Measurements from ENCODE around the gene CENPV.

CENPV gene

GRCh38 chr17:16342979-16343378, 10.3 kb downstream of the CENPV start:
- ATAC-seq: peak; percentile 73
- TF ChIP-seq RARB (CRISPR knock-in tag; IDR thresholded peaks at IDR 0.05): no peak

DNA sequence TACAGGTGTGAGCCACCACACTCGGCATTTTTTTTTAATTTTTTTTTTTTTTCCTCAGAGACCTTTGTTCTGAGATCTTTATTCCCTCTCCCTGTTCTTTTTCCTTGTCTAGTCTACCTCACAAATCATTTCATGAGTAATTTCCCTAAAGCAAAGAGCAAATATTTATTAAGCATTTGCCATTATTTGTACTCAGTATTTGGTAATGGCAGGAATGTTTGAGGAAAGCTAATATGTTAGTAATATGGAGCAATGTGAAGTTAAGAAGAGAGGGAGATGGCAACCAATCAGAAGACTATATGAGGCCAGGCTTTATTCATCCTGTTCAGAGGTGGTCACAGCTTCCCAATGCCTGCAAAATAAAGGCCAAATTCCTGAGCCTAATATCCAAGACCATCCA, 13.3 kb downstream of the CENPV start:
- no peak for ATAC-seq
- TF ChIP-seq CSDC2 (CRISPR knock-in tag; IDR thresholded peaks at IDR 0.05) (no peak), ESRRG (CRISPR knock-in tag; IDR thresholded peaks at IDR 0.05) (no peak), ZNF70 (CRISPR knock-in tag; IDR thresholded peaks at IDR 0.05) (no peak), GLIS3 (CRISPR knock-in tag; IDR thresholded peaks at IDR 0.05) (no peak), ZC3H10 (CRISPR knock-in tag; IDR thresholded peaks at IDR 0.05) (no peak)
- TF ChIP-seq, protein P1, sequence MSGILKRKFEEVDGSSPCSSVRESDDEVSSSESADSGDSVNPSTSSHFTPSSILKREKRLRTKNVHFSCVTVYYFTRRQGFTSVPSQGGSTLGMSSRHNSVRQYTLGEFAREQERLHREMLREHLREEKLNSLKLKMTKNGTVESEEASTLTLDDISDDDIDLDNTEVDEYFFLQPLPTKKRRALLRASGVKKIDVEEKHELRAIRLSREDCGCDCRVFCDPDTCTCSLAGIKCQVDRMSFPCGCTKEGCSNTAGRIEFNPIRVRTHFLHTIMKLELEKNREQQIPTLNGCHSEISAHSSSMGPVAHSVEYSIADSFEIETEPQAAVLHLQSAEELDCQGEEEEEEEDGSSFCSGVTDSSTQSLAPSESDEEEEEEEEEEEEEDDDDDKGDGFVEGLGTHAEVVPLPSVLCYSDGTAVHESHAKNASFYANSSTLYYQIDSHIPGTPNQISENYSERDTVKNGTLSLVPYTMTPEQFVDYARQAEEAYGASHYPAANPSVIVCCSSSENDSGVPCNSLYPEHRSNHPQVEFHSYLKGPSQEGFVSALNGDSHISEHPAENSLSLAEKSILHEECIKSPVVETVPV (CRISPR knock-in tag; IDR thresholded peaks at IDR 0.05): no peak

GRCh38 chr17:16339402-16339801, 13.9 kb downstream of the CENPV start:
- no peak for TF ChIP-seq ISL1 (CRISPR knock-in tag; IDR thresholded peaks at IDR 0.05)
- TF ChIP-seq, protein P2, sequence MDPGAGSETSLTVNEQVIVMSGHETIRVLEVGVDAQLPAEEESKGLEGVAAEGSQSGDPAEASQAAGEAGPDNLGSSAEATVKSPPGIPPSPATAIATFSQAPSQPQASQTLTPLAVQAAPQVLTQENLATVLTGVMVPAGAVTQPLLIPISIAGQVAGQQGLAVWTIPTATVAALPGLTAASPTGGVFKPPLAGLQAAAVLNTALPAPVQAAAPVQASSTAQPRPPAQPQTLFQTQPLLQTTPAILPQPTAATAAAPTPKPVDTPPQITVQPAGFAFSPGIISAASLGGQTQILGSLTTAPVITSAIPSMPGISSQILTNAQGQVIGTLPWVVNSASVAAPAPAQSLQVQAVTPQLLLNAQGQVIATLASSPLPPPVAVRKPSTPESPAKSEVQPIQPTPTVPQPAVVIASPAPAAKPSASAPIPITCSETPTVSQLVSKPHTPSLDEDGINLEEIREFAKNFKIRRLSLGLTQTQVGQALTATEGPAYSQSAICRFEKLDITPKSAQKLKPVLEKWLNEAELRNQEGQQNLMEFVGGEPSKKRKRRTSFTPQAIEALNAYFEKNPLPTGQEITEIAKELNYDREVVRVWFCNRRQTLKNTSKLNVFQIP (CRISPR knock-in tag; IDR thresholded peaks at IDR 0.05; ENCODE audit: borderline replicate concordance, low read depth): no peak
- TF ChIP-seq GLIS3 (CRISPR knock-in tag; IDR thresholded peaks at IDR 0.05): no peak
- TF ChIP-seq ZC3H10 (CRISPR knock-in tag; IDR thresholded peaks at IDR 0.05): no peak
- TF ChIP-seq, protein P3, sequence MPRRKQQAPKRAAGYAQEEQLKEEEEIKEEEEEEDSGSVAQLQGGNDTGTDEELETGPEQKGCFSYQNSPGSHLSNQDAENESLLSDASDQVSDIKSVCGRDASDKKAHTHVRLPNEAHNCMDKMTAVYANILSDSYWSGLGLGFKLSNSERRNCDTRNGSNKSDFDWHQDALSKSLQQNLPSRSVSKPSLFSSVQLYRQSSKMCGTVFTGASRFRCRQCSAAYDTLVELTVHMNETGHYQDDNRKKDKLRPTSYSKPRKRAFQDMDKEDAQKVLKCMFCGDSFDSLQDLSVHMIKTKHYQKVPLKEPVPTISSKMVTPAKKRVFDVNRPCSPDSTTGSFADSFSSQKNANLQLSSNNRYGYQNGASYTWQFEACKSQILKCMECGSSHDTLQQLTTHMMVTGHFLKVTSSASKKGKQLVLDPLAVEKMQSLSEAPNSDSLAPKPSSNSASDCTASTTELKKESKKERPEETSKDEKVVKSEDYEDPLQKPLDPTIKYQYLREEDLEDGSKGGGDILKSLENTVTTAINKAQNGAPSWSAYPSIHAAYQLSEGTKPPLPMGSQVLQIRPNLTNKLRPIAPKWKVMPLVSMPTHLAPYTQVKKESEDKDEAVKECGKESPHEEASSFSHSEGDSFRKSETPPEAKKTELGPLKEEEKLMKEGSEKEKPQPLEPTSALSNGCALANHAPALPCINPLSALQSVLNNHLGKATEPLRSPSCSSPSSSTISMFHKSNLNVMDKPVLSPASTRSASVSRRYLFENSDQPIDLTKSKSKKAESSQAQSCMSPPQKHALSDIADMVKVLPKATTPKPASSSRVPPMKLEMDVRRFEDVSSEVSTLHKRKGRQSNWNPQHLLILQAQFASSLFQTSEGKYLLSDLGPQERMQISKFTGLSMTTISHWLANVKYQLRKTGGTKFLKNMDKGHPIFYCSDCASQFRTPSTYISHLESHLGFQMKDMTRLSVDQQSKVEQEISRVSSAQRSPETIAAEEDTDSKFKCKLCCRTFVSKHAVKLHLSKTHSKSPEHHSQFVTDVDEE (CRISPR knock-in tag; IDR thresholded peaks at IDR 0.05): no peak
- TF ChIP-seq OSR1 (CRISPR knock-in tag; IDR thresholded peaks at IDR 0.05): no peak
- no peak for TF ChIP-seq PPARA (CRISPR knock-in tag; IDR thresholded peaks at IDR 0.05; ENCODE audit: borderline replicate concordance)
- no peak for TF ChIP-seq ZFP30 (CRISPR knock-in tag; IDR thresholded peaks at IDR 0.05)
- no peak for TF ChIP-seq RARB (CRISPR knock-in tag; IDR thresholded peaks at IDR 0.05)
- ATAC-seq: no peak

- ATAC-seq: no peak
- TF ChIP-seq ZFP30 (CRISPR knock-in tag; IDR thresholded peaks at IDR 0.05) (no peak), OSR1 (CRISPR knock-in tag; IDR thresholded peaks at IDR 0.05) (no peak), ZC3H10 (CRISPR knock-in tag; IDR thresholded peaks at IDR 0.05) (no peak), ESRRG (CRISPR knock-in tag; IDR thresholded peaks at IDR 0.05) (no peak), TCF4 (CRISPR knock-in tag; IDR thresholded peaks at IDR 0.05; ENCODE audit: borderline replicate concordance) (no peak), ISL1 (CRISPR knock-in tag; IDR thresholded peaks at IDR 0.05) (no peak), ARNTL (CRISPR knock-in tag; IDR thresholded peaks at IDR 0.05; ENCODE audit: borderline replicate concordance, low read depth) (no peak), ZNF565 (CRISPR knock-in tag; conservative IDR thresholded peaks at IDR 0.05; ENCODE audit: low read depth) (no peak), SNAI2 (CRISPR knock-in tag; IDR thresholded peaks at IDR 0.05) (no peak), TOX (CRISPR knock-in tag; IDR thresholded peaks at IDR 0.05; ENCODE audit: borderline replicate concordance) (no peak), ZNF8 (CRISPR knock-in tag; IDR thresholded peaks at IDR 0.05) (no peak), RARB (CRISPR knock-in tag; IDR thresholded peaks at IDR 0.05) (no peak), ZNF70 (CRISPR knock-in tag; IDR thresholded peaks at IDR 0.05) (no peak), ZFP3 (CRISPR knock-in tag; IDR thresholded peaks at IDR 0.05) (no peak)
- TF ChIP-seq, protein P3 (CRISPR knock-in tag; IDR thresholded peaks at IDR 0.05): no peak
- TF ChIP-seq, protein P1 (CRISPR knock-in tag; IDR thresholded peaks at IDR 0.05): no peak
- TF ChIP-seq, protein P2 (CRISPR knock-in tag; IDR thresholded peaks at IDR 0.05; ENCODE audit: borderline replicate concordance, low read depth): no peak
- TF ChIP-seq, protein P4, sequence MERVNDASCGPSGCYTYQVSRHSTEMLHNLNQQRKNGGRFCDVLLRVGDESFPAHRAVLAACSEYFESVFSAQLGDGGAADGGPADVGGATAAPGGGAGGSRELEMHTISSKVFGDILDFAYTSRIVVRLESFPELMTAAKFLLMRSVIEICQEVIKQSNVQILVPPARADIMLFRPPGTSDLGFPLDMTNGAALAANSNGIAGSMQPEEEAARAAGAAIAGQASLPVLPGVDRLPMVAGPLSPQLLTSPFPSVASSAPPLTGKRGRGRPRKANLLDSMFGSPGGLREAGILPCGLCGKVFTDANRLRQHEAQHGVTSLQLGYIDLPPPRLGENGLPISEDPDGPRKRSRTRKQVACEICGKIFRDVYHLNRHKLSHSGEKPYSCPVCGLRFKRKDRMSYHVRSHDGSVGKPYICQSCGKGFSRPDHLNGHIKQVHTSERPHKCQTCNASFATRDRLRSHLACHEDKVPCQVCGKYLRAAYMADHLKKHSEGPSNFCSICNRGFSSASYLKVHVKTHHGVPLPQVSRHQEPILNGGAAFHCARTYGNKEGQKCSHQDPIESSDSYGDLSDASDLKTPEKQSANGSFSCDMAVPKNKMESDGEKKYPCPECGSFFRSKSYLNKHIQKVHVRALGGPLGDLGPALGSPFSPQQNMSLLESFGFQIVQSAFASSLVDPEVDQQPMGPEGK (CRISPR knock-in tag; IDR thresholded peaks at IDR 0.05; ENCODE audit: borderline replicate concordance): no peak
These were observed 14.9 kb downstream of the CENPV start for GRCh38 chr17:16338391-16338790.

Data from SK-N-SH treated with all-trans-retinoic acid at 6 μM for 48 hours (cell line).